Right kidney (tissue), 1 donor: ENCODE results near the gene HERC2.
"Not testable (repeated sequence)": the region's sequence is repeated elsewhere in the genome, so short reads cannot be mapped to it uniquely, and the experiment has no call there.

Experiments used
- DNase-seq: peaks from one replicate; pipeline ENCODE4 v3.0.0-alpha.2; 2016

Gene HERC2

GRCh38 chr15:28130651-28131050 is 191.3 kb downstream of the HERC2 start:
- no peak for DNase-seq

DNA sequence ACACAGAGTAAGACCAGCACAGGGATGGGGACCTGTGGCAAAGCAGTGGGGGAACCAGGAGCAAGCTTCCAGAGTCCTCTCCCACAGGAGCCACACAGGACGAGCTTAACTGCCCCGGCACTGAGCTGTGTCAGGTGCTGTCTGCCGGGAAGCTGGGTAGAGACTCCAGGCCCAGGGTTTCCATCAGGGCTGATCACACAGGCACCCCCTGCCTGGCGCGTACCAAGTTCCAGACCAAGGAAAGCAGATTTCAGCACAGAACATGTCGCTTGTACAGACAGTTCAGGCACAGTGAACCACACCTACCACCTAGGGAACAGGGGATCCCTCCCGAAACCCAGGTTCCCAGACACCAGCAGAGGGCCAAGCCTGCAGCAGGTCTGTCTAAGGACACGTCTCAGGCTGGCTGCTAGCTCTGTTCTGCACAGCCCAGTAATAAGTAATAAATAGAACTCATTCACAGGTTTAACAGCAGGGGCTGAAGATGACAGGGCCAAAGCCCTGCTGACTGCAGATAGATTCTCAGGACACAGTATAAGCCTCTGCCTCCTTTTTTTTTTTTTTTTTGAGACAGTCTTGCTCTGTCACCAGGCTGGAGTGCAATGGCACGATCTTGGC is 192.6 kb downstream of the HERC2 start:
- no peak for DNase-seq

DNA sequence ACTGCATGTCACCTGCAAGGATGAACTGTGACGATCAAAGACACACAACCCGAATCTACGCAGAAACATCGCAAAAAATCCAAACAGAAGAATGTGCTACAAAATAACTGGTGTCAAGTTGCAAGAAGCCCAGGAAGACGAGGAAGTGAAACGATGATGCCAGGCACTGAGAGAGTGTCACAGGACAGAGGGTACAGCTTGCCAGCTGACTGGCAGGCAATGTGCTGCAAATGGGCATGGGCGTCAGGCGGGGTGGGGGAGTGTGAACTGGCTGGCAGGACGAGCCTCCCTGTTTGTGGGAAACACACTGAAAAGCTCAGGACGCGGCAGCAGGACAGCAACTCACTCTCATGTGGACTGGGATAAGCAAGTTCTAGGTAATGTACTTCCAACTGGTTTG is 193.9 kb downstream of the HERC2 start:
- DNase-seq = no peak

- DNase-seq = no peak
Observed at GRCh38 chr15:28127036-28127435, 194.9 kb downstream of the HERC2 start.

- DNase-seq = no peak
Observed at GRCh38 chr15:28125673-28126651, 196.0 kb downstream of the HERC2 start.

DNA sequence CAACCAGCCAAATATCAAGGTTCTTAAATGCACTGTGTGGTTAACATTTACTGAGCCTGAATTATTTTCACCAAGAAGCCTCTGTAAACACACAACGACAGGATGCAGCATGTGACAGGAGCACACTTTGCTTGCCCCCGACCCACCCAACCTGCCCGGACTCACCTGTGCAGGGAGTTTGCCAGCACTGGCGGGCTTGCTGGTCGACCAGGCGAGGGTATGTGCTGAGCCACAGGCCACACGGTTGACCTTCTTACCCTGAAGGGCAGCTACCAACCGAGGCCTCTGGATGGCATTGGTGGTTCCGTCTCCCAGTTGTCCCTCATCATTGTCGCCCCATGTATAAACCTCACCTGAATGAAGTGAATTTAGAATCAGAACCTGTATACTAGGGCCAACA is 197.1 kb downstream of the HERC2 start:
- DNase-seq = no peak

- no peak for DNase-seq
Observed at GRCh38 chr15:28123408-28124023, 198.5 kb downstream of the HERC2 start.

GRCh38 chr15:28122038-28122949 is 199.7 kb downstream of the HERC2 start:
- DNase-seq = no peak

GRCh38 chr15:28121577-28121976 is 200.4 kb downstream of the HERC2 start:
- not testable (repeated sequence) for DNase-seq

- no peak for DNase-seq
Observed at GRCh38 chr15:28120359-28120640, 201.7 kb downstream of the HERC2 start.

GRCh38 chr15:28118531-28118930 is 203.4 kb downstream of the HERC2 start:
- no peak for DNase-seq

DNA sequence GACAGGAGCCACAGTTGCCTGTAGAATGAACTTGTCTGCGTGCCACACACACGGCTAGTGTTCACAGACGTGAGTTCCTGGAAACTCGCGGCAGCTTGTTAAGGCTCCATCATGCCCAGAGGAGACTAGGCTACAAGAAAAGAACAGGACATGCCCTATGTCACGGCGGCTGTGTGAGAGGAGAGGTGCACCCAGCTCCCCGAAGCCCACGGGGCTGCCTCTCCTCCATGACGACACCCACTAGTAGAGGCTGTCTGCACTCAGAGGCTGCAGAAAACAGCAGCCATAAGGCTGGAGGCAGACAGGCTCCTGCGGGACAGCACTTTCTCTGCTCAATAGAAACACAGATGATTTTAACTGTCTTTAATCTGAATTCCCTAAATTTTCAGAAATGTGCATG is 203.9 kb downstream of the HERC2 start:
- no peak for DNase-seq

DNA sequence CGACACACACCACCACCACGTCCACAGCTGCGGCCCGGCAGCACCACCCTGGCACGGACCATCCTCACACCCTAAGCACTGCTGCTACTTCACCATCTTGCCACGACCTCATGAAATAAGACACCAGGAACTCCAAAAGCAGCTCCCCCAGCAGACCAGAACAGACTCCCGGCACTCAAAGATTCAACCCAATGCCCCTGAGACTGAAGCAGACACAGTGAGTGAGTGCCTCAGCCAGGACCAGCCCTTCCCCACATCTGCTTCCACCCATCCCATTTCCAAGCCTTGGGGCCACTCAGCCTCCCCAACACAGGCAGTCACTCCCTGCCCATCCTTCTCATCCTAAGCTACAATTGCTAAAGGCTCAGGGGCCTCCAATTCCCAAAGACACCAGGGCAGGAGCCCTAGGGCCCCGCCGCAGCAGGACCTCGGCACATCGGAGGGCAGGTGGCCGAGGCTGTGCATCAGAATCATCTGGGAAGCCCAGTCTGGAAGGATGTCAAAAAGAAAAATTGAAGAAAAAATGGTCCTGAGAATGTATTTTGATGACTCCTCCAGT is 204.5 kb downstream of the HERC2 start:
- no peak for DNase-seq

DNA sequence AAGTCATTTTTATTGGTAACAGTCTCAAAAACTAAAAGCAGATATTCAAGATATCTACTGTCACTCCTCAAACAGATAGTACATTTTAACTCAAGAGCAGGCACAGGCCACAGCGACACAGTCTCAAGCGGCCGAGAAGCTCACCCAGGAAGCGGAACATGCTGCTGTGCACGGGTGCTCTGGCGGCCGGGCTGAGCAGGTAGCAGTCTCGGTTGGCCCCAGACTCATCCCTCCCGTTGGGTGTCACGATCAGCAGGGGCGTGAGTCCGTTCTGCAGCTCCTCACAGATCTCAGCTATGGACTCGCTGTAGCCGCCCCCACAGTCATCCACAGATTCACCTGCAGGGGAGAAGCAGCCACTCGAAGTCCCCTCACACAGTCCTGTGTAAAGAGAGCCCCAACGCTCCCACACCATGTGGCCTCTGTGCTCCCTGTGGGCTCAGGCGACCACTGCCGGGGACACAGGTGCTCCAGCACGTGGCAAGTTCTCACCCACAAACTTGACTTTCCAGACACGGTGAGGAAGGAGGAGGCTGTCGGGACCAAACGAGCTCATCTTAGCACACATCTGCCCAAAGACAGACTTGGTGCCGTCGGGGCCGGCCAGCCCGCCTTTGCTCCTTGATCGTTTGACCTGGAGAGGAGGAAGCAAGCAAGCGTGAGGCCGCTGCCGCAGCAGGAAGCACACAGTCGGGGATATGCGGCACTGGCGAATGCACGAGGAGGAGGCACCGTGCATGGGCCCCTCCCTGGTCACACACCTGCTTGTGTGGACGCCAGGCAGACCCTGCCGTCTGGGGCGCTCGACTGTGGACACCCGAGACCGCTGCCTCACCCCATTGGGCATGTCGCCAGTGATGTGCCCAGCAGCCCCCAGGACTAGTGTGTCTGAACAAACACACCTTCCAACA is 205.2 kb downstream of the HERC2 start:
- no peak for DNase-seq

DNA sequence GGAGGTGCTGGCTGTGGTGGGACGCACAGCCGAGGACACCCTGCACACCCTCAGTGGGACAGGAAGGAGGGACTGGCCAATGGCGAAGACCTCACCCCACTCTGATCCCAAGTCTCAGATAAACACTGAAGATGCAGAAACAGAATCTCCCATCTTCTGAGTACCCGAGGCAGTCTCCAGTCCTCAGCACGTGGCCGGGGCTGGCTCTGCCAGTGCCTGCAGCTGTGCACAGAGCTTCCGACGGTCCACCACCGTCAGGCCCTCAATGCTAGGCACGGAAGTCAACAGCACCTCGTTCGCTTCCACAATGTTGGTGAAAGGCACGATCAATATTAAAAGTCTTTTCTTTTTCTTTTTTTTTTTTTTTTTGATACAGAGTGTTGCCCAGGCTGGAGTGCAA is 206.1 kb downstream of the HERC2 start:
- no peak for DNase-seq

- DNase-seq = no peak
Observed at GRCh38 chr15:28114721-28115622, 207.0 kb downstream of the HERC2 start.

DNA sequence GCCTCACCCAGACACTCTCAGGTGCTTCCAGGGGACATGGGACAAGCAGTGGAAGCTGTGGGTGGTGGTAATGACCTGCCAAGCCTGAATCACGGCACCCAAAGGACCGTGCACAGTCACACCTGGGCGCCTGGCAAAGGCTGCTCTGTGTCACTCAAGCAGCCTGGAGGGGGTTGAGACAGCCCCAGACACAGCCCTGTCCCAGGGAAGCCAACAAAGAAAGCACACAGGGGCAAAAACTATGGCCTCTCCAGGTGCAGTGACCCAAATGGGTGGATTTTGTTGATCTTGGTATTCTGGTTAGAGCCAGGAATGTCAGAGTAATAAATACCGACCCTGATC is 207.9 kb downstream of the HERC2 start:
- DNase-seq = no peak

- DNase-seq = no peak
Observed at GRCh38 chr15:28113394-28114113, 208.4 kb downstream of the HERC2 start.

- no peak for DNase-seq
Observed at GRCh38 chr15:28112962-28113361, 209.0 kb downstream of the HERC2 start.
